GM19193 (cell line): ENCODE results near the gene ZRANB2.

ENCODE experiments used
- POLR2A ChIP-seq: IDR thresholded peaks from 4 replicates; pipeline ENCODE4 v1.6.1; 2011; ENCODE audit not compliant: insufficient read depth, insufficient read length; ENCODE audit errors: extremely low read depth

ZRANB2 gene

DNA sequence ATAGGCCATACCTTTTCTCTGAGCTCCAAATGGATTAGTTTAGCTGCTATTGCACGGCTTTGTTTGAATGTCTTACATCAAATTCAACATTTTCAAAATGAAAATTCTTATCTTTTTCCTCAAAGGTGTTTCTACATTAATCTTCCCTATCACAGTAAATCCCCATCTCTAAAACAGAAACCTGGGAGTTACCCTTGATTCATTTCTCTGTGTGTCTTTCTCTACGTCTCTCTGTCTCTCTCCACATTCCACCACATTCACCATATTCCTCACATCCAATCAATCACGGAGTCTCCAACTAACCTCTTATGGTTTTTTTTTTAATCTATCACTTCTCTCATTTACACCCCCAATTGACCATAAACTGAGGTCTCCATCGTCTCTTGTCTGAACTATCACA, 57.3 kb downstream of the ZRANB2 start:
- no peak for TF ChIP-seq POLR2A

DNA sequence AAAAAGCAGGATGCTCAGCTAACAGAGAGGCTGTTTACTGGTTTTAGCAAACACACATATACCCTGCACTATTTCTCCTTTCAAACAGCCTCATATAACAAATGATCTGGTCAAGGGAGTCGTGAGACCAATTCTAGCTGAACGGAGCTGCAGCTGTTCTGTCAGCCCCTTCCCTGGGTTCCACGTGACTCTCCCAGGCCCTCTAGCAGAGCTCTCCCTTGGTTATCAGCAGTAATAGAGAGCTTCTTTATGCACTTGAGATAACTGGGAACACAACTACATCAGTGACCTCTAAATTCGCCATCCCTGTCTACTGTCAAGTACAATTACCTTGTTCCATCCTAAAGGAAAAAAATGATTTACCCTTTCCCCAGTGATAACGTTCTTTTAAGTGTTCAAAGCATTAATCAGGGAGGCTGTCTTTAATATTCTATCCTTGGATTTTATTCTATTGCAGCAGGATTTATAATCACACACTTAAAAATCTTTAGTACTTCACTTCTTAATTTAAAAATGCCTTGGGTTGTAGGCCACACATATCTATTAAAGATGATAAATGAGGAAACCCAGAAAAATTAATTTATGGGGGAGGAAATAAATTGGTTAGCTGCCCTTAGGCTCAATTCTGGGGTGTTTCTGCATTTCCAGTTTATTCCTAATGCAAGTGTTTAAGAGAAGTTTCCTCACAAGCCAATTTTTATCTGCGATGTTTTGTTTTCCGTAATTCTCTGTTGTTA, 61.4 kb downstream of the ZRANB2 start:
- TF ChIP-seq POLR2A, result no peak

DNA sequence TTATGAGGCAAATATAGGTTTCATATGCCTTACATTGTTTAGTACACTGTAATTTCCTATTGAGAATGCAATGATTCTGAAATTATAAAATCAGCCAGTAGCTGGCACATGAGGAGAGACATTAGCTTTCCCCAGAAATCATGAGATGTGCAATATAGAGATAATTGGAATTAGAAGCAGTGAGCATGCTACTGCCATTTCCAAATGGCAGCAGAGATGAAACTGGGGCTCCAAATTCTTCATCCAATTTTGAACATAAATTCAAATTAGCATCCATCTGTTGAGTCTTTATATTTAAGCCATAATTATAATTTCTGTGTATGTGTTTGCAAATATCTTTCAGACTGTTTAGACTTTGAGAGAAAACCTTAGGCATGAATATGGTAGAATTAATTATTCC, 62.0 kb downstream of the ZRANB2 start:
- no peak for TF ChIP-seq POLR2A

DNA sequence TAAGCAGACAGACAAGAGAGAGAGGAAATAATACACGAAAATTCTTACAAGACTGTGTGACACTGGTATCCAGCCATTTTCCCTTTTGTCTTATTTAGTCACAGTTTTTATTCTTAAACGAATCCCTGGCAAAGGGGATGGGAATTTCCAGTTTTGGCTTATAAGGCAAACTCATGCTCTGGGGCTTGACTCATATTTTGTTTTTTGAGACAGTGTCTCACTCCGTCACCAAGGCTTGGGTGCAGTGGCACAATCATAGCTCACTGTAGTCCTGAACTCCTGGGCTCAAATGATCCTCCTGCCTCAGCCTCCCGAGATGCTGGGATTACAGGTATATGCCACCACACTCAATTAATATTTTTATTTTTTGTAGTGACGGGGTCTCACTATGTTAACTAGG, 65.1 kb downstream of the ZRANB2 start:
- TF ChIP-seq POLR2A, result no peak

DNA sequence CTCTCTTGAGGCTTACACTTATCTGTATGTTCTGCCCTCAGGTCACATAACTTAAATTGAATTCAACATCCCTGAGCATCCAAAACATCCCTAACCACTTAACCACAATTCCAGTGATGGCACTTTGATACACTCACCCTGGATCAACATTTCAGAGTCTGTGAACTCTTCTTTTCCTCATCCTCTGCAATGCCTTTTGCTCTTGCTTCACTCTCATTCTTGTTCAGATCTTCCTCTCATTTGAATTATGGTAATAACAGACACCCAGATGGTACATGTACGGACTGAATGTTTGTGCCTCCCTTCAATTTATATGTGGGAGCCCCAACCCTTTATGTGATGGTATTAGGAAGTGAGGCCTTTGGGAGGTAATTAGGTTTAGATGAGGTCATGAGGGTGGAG, 66.7 kb downstream of the ZRANB2 start:
- no peak for TF ChIP-seq POLR2A
